ENCODE results near the gene CYP4F11.
"Not testable (repeated sequence)": the region's sequence is repeated elsewhere in the genome, so short reads cannot be mapped to it uniquely, and the experiment has no call there.

DNA sequence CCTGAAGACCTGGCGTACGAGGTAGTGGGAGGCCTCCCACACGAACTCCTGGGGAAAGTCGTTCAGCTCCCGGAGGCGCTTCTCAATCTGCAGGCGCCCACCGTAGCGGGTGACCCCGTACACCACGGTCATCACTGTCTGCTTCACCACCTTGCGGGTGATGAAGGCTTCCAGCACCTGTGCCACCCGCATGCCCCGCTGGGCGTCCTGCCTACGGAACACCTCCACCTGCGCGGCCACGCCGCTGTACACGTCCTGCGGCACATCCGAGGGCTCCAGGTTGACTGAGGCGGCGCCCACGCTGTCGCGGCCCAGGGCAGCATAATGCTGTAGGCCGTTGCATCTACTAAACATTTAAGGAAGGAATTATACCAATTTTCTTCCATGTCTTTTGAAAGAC is 31.4 kb downstream of the CYP4F11 start:
- not testable (repeated sequence) for TF ChIP-seq POLR2A (IDR thresholded peaks at IDR 0.05)
- TF ChIP-seq, protein P1, sequence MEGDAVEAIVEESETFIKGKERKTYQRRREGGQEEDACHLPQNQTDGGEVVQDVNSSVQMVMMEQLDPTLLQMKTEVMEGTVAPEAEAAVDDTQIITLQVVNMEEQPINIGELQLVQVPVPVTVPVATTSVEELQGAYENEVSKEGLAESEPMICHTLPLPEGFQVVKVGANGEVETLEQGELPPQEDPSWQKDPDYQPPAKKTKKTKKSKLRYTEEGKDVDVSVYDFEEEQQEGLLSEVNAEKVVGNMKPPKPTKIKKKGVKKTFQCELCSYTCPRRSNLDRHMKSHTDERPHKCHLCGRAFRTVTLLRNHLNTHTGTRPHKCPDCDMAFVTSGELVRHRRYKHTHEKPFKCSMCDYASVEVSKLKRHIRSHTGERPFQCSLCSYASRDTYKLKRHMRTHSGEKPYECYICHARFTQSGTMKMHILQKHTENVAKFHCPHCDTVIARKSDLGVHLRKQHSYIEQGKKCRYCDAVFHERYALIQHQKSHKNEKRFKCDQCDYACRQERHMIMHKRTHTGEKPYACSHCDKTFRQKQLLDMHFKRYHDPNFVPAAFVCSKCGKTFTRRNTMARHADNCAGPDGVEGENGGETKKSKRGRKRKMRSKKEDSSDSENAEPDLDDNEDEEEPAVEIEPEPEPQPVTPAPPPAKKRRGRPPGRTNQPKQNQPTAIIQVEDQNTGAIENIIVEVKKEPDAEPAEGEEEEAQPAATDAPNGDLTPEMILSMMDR (IDR thresholded peaks at IDR 0.05), result not testable (repeated sequence)
